Measurements from ENCODE around the gene NHEJ1. TPM values are rescaled to one million over a fixed set of nuclear protein-coding genes. Genes with fewer than 3 reads are reported as not detected.

NHEJ1 gene
- total and polyA plus RNA-seq, 4 donors = 6.8 to 9.8 (median 8.5) TPM

DNA sequence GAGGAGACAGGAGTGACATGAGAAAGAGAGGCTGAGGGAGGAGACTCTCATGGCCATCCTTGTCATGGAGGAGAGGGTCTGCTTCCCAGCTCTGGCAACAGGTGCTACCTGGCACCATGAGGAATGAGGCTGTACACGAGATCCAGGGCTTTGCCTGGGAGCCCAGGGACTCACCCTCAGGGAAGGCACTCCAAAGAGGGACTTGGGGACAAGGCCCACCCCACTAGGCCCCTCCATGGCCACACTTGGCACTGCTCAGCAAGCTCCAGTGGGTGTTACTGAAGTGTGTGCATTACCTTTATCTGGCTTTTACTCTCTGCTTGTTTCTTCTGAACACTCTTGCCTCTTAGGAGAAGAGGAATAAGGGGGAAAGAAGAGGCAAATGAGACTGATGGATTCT lies 122.0 kb downstream of the NHEJ1 start:
- H3K4me1 ChIP-seq (ENCODE audit: control insufficient read depth in 1 of 2, insufficient read depth in 2 of 2, low read length in 2 of 2) = no peaks in the 10 kb centered on the region
- no peaks in the 10 kb centered on the region for H3K36me3 ChIP-seq (ENCODE audit: control insufficient read depth in 1 of 2, insufficient read depth in 2 of 2, low read length in 1 of 2)
- intact Hi-C loops (cut with DNase I) = no loop called here
- no peaks in the 10 kb centered on the region for H3K27me3 ChIP-seq (ENCODE audit: control insufficient read depth in 1 of 2, insufficient read depth in 2 of 2, low read length in 1 of 2)
- no peak for ATAC-seq (ENCODE audit: low FRiP score)
- WGBS, 2 donors = 7 to 20% methylated on average over 1 of the region's 1 CpG
- H3K4me3 ChIP-seq (ENCODE audit: low read length in 2 of 2) = no peak overlapping the region
- no peaks in the 10 kb centered on the region for H3K9me3 ChIP-seq (ENCODE audit: control insufficient read depth, low read length)
- H3K27ac ChIP-seq (ENCODE audit: low read depth in 1 of 2, low read length in 2 of 2) = no peak overlapping the region
- DNase-seq = peak in 1 of 2 donors; percentile 31

DNA sequence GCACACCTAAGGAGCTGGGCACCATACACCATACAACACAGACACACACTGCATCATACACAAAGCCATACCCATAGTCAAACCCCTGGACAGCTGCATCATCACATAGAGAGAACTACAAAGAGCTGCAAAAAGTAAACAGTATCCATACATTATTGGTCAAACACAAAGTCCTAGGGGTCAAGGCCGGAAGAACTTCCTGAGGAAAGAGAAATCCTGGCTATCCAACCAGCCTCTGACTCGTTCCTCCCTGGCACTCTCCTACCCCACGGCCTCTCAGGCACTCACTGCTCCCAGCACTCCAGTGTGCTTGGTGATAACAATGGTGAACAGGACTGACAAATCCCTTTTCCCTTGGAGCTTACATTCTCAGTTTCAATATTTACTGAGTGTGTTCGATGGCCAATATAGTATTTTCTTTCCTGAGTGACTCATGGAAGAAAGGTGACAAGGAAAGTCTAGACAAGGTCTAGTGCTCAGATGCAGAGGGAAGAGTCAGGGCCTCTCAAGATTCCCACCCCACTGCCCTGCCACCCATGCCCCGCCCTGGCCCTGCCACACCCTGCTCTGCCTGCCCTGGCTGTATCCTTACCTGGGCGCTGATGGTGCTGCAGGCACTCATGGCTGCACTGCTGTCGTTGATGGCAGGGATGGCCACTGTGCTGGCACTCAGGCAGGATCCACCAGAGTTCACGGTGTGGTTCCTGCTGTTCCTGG lies 122.7 kb downstream of the NHEJ1 start:
- ATAC-seq (ENCODE audit: low FRiP score) (no peak), DNase-seq (peak in 1 of 2 donors; percentile 45)
- H3K4me3 ChIP-seq (ENCODE audit: low read length in 2 of 2) = no peak overlapping the region
- H3K4me1 ChIP-seq (ENCODE audit: control insufficient read depth in 1 of 2, insufficient read depth in 2 of 2, low read length in 2 of 2) = no peaks in the 10 kb centered on the region
- 59 to 63% methylated on average over 8 of the region's 8 CpGs for WGBS, 2 donors
- intact Hi-C loops (cut with DNase I) = no loop called here
- H3K27me3 ChIP-seq (ENCODE audit: control insufficient read depth in 1 of 2, insufficient read depth in 2 of 2, low read length in 1 of 2) = no peaks in the 10 kb centered on the region
- H3K36me3 ChIP-seq (ENCODE audit: control insufficient read depth in 1 of 2, insufficient read depth in 2 of 2, low read length in 1 of 2) = no peaks in the 10 kb centered on the region
- H3K9me3 ChIP-seq (ENCODE audit: control insufficient read depth, low read length) = no peaks in the 10 kb centered on the region
- no peak overlapping the region for H3K27ac ChIP-seq (ENCODE audit: low read depth in 1 of 2, low read length in 2 of 2)

DNA sequence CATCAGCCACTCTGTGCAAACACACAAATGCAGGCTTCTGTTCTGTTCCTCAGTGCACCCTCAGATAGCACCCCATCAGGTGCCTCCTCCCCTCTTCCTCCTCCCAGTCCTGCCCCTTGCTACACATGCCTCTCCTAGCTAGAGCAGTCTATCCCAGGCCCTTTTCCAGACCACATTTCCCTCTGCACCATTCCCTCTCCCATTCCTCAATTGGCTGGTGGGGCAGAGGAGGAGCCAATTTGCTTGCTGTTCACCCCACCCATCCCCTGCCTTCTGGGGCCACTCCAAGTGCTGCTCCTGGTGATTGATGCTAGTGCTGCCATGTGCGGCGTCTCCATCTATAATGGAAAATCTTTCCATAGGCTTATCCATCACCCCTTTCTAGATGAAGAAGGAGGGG lies 124.7 kb downstream of the NHEJ1 start:
- H3K4me1 ChIP-seq (ENCODE audit: control insufficient read depth in 1 of 2, insufficient read depth in 2 of 2, low read length in 2 of 2) = no peaks in the 10 kb centered on the region
- no peaks in the 10 kb centered on the region for H3K27me3 ChIP-seq (ENCODE audit: control insufficient read depth in 1 of 2, insufficient read depth in 2 of 2, low read length in 1 of 2)
- ATAC-seq (ENCODE audit: low FRiP score) = no peak
- no peaks in the 10 kb centered on the region for H3K36me3 ChIP-seq (ENCODE audit: control insufficient read depth in 1 of 2, insufficient read depth in 2 of 2, low read length in 1 of 2)
- 53 to 71% methylated on average over 2 of the region's 2 CpGs for WGBS, 2 donors
- DNase-seq = peak in 1 of 2 donors; percentile 45
- H3K4me3 ChIP-seq (ENCODE audit: low read length in 2 of 2) = no peak overlapping the region
- H3K27ac ChIP-seq (ENCODE audit: low read depth in 1 of 2, low read length in 2 of 2) = no peak overlapping the region
- no peaks in the 10 kb centered on the region for H3K9me3 ChIP-seq (ENCODE audit: control insufficient read depth, low read length)
- intact Hi-C loops (cut with DNase I) = no loop called here

DNA sequence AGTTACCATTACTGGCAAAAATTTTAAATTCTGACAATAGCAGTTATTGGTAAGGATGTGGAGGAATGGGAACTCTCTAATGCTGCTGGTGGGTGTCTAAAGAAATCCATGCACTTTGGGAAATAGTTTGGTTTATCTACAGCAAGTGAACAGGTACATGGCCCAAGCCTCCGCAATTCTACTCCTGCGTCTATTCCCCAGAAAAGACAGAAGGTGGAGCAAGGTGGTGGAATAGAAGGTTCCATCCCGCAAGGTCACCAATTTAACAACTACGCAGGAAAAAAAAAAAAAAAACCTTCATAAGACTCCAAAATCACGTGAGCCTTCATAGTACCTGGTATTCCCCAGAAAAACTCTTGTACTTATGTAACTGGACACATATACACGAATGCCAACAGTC lies 125.8 kb downstream of the NHEJ1 start:
- WGBS, 2 donors = 60 to 66% methylated on average over 6 of the region's 6 CpGs
- no peak overlapping the region for H3K27ac ChIP-seq (ENCODE audit: low read depth in 1 of 2, low read length in 2 of 2)
- no peaks in the 10 kb centered on the region for H3K4me1 ChIP-seq (ENCODE audit: control insufficient read depth in 1 of 2, insufficient read depth in 2 of 2, low read length in 2 of 2)
- no peaks in the 10 kb centered on the region for H3K36me3 ChIP-seq (ENCODE audit: control insufficient read depth in 1 of 2, insufficient read depth in 2 of 2, low read length in 1 of 2)
- no peaks in the 10 kb centered on the region for H3K27me3 ChIP-seq (ENCODE audit: control insufficient read depth in 1 of 2, insufficient read depth in 2 of 2, low read length in 1 of 2)
- DNase-seq = no peak
- no peaks in the 10 kb centered on the region for H3K9me3 ChIP-seq (ENCODE audit: control insufficient read depth, low read length)
- intact Hi-C loops (cut with DNase I) = no loop called here
- H3K4me3 ChIP-seq (ENCODE audit: low read length in 2 of 2) = no peak overlapping the region
- no peak for ATAC-seq (ENCODE audit: low FRiP score)

DNA sequence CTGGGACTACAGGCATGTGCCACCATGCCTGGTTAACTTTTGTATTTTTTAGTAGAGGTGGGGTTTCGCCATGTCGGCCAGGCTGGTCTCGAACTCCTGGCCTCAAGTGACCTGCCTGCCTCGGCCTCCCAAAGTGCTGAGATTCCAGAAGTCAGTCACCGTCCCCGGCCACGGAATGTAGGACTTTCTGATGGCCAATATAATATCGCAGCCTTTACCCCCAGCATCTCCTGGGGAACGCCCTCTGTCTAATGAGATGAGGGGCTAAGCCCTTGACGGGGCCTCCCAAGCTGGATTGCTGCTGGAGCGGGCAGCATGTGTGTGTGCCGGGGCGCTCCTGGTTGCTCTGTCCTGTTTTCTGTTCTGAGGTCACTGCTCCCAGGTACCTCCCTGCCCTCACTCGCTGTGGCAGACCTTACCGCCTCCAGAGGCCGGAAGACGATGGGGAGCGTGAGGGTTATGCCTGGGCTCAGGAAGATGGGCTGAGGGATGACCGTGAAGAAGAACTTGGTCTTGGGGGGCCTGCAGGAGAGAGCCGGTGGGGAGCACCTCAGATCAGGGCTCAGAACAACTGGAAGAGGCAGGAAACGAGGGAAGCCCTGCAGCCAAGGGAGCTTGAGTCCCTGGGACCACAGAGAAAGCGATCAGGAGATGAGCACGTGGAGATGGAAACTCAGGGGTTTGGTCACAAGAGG lies 128.4 kb downstream of the NHEJ1 start:
- 83 to 84% methylated on average over 23 of the region's 23 CpGs for WGBS, 2 donors
- DNase-seq (peak in 1 of 2 donors; percentile 56), ATAC-seq (ENCODE audit: low FRiP score) (no peak)
- H3K4me1 ChIP-seq (ENCODE audit: control insufficient read depth in 1 of 2, insufficient read depth in 2 of 2, low read length in 2 of 2) = no peaks in the 10 kb centered on the region
- no peak overlapping the region for H3K4me3 ChIP-seq (ENCODE audit: low read length in 2 of 2)
- H3K9me3 ChIP-seq (ENCODE audit: control insufficient read depth, low read length) = no peaks in the 10 kb centered on the region
- no peaks in the 10 kb centered on the region for H3K36me3 ChIP-seq (ENCODE audit: control insufficient read depth in 1 of 2, insufficient read depth in 2 of 2, low read length in 1 of 2)
- H3K27ac ChIP-seq (ENCODE audit: low read depth in 1 of 2, low read length in 2 of 2) = no peak overlapping the region
- H3K27me3 ChIP-seq (ENCODE audit: control insufficient read depth in 1 of 2, insufficient read depth in 2 of 2, low read length in 1 of 2) = no peaks in the 10 kb centered on the region
- intact Hi-C loops (cut with DNase I) = no loop called here

DNA sequence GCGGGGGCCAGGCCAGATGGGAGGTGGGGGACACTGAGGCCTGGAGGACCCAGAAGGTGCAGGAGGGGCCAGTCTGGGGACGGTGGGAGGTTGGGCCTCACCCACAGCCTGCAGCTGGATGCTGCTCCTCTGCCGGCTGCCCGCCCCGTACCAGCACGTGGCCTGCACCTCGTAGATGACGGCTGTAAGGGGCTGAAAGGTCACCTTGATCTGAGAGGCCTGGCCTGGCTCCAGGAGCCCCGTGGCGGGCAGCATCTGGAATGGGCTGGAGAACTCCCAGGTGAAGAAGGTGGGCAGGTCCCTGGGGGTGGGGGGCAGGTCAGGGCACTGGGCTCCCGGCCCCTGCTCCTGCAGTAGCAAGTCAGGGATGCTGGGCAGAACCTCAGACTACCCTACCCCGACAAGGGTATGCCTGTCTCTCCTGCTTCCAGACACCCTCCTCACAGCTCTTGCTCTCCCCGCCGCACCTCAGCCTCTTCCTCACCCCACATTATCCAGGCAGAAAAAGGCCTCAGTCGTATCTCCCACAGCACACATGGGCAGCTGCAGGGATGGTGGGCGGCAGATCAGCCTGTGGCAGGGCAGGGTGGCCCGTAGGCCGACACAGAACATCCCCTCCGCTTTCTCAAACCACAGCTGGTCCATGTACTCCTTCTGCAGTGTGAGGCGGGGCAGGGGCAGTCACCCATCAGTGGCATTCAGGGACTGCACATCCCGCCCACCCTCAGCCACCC lies 129.4 kb downstream of the NHEJ1 start:
- no peaks in the 10 kb centered on the region for H3K36me3 ChIP-seq (ENCODE audit: control insufficient read depth in 1 of 2, insufficient read depth in 2 of 2, low read length in 1 of 2)
- ATAC-seq (ENCODE audit: low FRiP score) (no peak), DNase-seq (peak in 1 of 2 donors; percentile 62)
- no peak overlapping the region for H3K27ac ChIP-seq (ENCODE audit: low read depth in 1 of 2, low read length in 2 of 2)
- no peaks in the 10 kb centered on the region for H3K4me1 ChIP-seq (ENCODE audit: control insufficient read depth in 1 of 2, insufficient read depth in 2 of 2, low read length in 2 of 2)
- intact Hi-C loops (cut with DNase I) = no loop called here
- H3K9me3 ChIP-seq (ENCODE audit: control insufficient read depth, low read length) = no peaks in the 10 kb centered on the region
- H3K4me3 ChIP-seq (ENCODE audit: low read length in 2 of 2) = no peak overlapping the region
- H3K27me3 ChIP-seq (ENCODE audit: control insufficient read depth in 1 of 2, insufficient read depth in 2 of 2, low read length in 1 of 2) = no peaks in the 10 kb centered on the region
- 83 to 84% methylated on average over 20 to 21 of the region's 21 CpGs for WGBS, 2 donors

DNA sequence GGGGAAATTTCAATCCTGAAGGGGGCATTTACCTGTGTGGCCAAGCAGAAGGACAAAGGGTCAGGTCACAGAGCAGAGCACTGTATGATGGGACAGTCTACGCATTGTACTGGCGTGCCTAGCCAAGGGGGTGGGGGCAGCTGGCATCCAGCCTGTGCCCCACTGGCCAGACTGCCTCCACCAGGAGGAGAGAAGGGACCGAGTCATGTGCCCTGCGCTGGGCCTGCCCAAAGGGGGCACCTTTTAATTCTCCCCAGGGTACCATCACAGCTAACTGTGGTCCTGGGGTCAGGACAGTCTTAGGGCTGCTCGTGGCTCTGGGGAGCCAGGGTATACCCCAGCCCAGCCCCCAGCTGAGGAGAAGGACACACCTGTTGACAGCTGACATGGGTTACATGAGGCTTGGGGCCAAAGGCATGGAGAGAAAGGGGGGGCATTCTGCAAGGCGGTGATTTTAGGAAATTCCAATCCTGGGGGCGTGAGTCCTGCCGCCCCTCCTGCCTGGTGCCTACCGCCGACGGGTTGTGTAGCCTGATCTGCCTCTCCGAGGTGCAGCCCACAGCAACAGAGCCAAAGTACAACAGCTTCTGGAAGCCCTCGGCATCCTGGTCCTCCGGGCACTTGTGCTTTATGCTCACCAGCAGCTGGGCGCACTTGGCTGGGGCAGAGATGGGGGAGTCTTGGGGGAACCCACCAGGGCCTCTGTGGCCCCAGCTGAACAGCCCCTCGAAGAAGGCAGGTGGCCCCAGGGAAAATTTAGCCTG lies 130.3 kb downstream of the NHEJ1 start:
- DNase-seq (peak in 1 of 2 donors; percentile 64), ATAC-seq (ENCODE audit: low FRiP score) (no peak)
- Histone ChIP-seq H3K9me3 (ENCODE audit: control insufficient read depth, low read length) (no peaks in the 10 kb centered on the region), H3K27me3 (ENCODE audit: control insufficient read depth in 1 of 2, insufficient read depth in 2 of 2, low read length in 1 of 2) (no peaks in the 10 kb centered on the region), H3K4me3 (ENCODE audit: low read length in 2 of 2) (no peak overlapping the region), H3K27ac (ENCODE audit: low read depth in 1 of 2, low read length in 2 of 2) (no peak overlapping the region), H3K36me3 (ENCODE audit: control insufficient read depth in 1 of 2, insufficient read depth in 2 of 2, low read length in 1 of 2) (no peaks in the 10 kb centered on the region), H3K4me1 (ENCODE audit: control insufficient read depth in 1 of 2, insufficient read depth in 2 of 2, low read length in 2 of 2) (no peaks in the 10 kb centered on the region)
- intact Hi-C loops (cut with DNase I) = no loop called here
- WGBS, 2 donors = 77 to 83% methylated on average over 16 of the region's 16 CpGs

DNA sequence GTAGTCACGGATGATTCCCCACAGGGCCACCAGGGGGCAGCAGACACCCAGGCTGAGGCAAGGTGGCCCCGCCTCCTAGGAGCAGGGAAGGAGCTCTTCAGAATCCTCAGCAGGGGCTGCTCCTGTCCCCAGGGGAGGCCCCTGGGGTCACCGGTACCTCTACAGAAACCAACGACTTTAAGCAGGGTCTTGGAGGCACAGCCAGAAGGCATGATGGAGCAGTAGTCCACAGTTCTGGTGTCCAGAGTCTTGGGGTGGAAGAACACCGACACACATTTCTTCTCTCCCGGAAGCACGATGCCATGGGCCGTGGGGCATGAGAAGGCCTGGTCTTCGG lies 130.8 kb downstream of the NHEJ1 start:
- 33 to 36% methylated on average over 9 of the region's 9 CpGs for WGBS, 2 donors
- DNase-seq = peak; percentile 83 to 93
- Histone ChIP-seq H3K36me3 (ENCODE audit: control insufficient read depth in 1 of 2, insufficient read depth in 2 of 2, low read length in 1 of 2) (no peaks in the 10 kb centered on the region), H3K4me3 (ENCODE audit: low read length in 2 of 2) (no peak overlapping the region), H3K4me1 (ENCODE audit: control insufficient read depth in 1 of 2, insufficient read depth in 2 of 2, low read length in 2 of 2) (no peaks in the 10 kb centered on the region), H3K27me3 (ENCODE audit: control insufficient read depth in 1 of 2, insufficient read depth in 2 of 2, low read length in 1 of 2) (no peaks in the 10 kb centered on the region), H3K27ac (ENCODE audit: low read depth in 1 of 2, low read length in 2 of 2) (no peak overlapping the region), H3K9me3 (ENCODE audit: control insufficient read depth, low read length) (no peaks in the 10 kb centered on the region)
- peak; percentile 81 for ATAC-seq (ENCODE audit: low FRiP score)
- intact Hi-C loops (cut with DNase I) = loop anchor here (10.0 kb wide), 1 partner anchor 125 kb away; no protein-coding TSS in a partner anchor

Measured in aorta (tissue), 5 donors.